Sciatic nerve (tissue), 2 donors: ENCODE measurements around the gene TMEM87A. TPM values are rescaled to one million over a fixed set of nuclear protein-coding genes. Genes with fewer than 3 reads are reported as not detected.
"Not testable (repeated sequence)": the region's sequence is repeated elsewhere in the genome, so short reads cannot be mapped to it uniquely, and the experiment has no call there.

Experiments used
- ATAC-seq: fragments of 200-7000 bp; cut with Tn5 transposase; one replicate; pipeline ENCODE4 v1.9.1; 2020; ENCODE audit warnings: mild to moderate bottlenecking, moderate library complexity
- DNase-seq: peaks from one replicate; pipeline ENCODE4 v3.0.0-alpha.2; 2020; ENCODE audit warnings: low spot score
- intact Hi-C: fragments of 100-400 bp; cut with DNase I; formaldehyde crosslinking; loops from one replicate; pipeline ENCODE4 v1.14.2; 2022
- total RNA-seq: library from RNA; stranded (reverse); fragmentation: NEBNext Ultra II Directional; extraction: Animal tissue kit (Norgen Biotek cat#: 25700); gene quantifications from one replicate; pipeline ENCODE4 v1.2.1, GENCODE V29; 2021
- donor health status: DM: no; HTN: no; CAD: no.
- donor health status: DM: no; HTN: no; CAD: no.

Gene TMEM87A
- total RNA-seq, 1 donor from 2014 or later: 71.6 TPM

- DNase-seq: peak; percentile 77
- intact Hi-C loops: no loop called here
- peak; percentile 53 for ATAC-seq
These were observed 868 bp upstream of the TMEM87A start for GRCh38 chr15:42273900-42274701.

DNA sequence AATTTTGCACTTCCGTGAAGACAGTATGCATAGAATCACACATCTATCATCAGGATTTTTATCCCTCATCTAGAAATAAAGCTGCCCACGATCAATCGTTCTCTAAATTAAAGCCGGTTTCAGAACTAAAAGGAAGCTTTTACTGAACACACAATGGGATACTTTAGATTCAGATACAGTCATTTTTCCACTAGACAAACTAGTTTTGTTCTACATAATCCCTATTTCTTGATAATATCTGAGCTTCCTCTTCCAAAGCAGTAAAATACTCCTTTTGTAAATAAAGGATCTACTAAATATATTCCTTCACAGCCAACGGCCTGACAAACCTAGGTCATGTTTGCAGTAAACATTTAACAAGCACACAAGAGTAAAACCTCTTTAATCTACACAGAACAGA is 2.2 kb downstream of the TMEM87A start:
- no peak for ATAC-seq
- DNase-seq: no peak
- intact Hi-C loops: no loop called here

GRCh38 chr15:42270551-42270950 is 2.7 kb downstream of the TMEM87A start:
- intact Hi-C loops: no loop called here
- DNase-seq: no peak
- no peak for ATAC-seq

DNA sequence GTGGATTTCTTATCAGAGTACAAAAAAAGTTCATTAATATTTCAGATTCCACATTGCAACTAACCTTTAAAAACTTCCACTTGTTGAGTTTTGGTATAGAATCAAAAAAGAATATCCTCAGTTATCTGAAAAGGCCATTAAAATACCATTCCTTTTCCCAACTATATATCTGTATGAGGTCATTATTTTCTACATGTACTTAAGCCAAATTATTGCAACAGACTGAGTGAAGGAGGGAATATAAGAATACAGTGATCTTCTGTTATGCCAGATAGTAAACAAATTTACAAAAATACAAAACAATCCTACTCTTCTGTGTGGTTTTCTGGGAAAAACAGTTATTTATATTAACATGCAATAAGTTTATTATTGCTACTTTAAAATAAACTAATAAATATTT is 5.9 kb downstream of the TMEM87A start:
- ATAC-seq: no peak
- intact Hi-C loops: no loop called here
- no peak for DNase-seq

- intact Hi-C loops: no loop called here
- DNase-seq (no peak), ATAC-seq (no peak)
These were observed 8.4 kb downstream of the TMEM87A start for GRCh38 chr15:42264795-42265194.

- DNase-seq (no peak), ATAC-seq (no peak)
- intact Hi-C loops: no loop called here
These were observed 19.9 kb downstream of the TMEM87A start for GRCh38 chr15:42253300-42253699.

- ATAC-seq: no peak
- intact Hi-C loops: no loop called here
These were observed 32.4 kb downstream of the TMEM87A start for GRCh38 chr15:42240823-42241222.

GRCh38 chr15:42239528-42240182 is 33.6 kb downstream of the TMEM87A start:
- DNase-seq (no peak), ATAC-seq (no peak)
- intact Hi-C loops: no loop called here

More at GRCh38 chr15:42240823-42241222, 32.4 kb downstream of the TMEM87A start:
- no peak for DNase-seq

GRCh38 chr15:42233107-42233506 is 40.1 kb downstream of the TMEM87A start:
- no peak for DNase-seq
- ATAC-seq: no peak
- intact Hi-C loops: no loop called here

DNA sequence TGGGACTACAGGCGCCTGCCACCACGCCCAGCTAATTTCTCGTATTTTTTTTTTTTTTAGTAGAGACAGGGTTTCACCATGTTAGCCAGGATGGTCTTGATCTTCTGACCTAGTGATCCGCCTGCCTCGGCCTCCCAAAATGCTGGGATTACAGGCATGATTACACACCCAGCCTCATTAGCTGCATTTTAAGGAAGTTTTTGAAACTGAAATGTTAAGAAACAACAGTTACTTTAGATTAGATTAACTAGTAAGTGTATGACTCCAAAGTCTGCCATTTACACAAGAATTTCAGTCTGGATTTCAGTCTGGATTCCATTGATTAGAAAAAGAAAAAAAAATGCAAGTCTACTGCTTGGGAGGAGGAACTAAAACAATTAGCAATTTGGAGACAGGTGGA is 40.6 kb downstream of the TMEM87A start:
- ATAC-seq (no peak), DNase-seq (no peak)
- intact Hi-C loops: no loop called here

DNA sequence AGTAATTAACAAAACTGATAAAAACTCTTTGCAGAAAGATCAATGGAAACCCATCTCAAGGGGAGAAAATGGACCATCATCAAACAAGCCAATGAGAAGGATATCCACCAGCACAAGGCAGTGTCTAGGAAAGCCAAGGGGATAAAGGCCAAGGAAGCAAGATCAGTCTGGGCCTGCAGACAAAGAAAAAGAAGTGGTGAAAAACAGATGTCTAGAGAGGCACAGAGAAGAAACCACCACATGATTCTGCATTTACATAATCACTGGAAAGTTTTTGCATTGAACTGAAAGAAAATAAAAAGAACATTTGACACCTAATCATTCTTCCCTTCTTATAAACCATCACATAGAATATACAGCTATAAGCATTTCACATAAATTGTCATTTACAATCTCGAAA is 42.1 kb downstream of the TMEM87A start:
- intact Hi-C loops: no loop called here
- no peak for DNase-seq
- ATAC-seq: no peak

DNA sequence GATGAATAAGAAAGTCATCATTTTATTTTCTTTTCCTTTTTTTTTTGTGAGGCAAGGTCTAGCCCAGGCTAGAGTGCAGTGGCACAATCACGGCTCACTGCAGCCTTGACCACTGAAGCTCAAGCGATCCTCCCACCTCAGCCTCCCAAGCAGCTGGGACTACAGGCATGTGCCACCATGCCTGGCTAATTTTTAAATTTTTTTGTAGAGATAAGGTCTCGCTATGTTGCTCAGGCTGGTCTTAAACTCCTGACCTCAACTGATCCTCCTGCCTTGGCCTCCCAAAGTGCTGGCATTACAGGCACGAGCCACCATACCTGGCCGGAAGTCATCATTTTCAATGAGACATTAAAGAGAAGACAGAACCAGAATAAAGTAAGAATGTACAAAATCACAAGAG is 44.3 kb downstream of the TMEM87A start:
- DNase-seq, intact Hi-C loops, ATAC-seq: not testable (repeated sequence)

DNA sequence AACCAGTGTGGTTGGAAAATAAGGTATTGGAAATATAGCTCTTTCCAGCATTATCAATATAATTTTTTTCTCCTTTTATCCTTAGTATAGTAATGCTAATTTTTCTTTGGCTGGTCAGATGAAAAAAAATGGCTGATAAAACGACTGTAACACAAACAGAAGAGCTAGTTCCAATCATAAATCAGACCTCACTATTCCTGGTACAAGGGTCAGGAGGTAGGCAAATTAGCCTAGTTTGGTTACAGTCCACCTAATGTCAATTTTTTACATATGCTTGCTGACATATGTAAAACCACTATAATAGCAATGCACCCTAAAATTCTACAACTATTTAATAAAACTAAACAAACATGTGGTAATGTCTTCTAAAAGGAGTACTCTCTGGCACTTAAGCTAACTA is 45.2 kb downstream of the TMEM87A start:
- no peak for DNase-seq
- intact Hi-C loops: no loop called here
- ATAC-seq: no peak

DNA sequence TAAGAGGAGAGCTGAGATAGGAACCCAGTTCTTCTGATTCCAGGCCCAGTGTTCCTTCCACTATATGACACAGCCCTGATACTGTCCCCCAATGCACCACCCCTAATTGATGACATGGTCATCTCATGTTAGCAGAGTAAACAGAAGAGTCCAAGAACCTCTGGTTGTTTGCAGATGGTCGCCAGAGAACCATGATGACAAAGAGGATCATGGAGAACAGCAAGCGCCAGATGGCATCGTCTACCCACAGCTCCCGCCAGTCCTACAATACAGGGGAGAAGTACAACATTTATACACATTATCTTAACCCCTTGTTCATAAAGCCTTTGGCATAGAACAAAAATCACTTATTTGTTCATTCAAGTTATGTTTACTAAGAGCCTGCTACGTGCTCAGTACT is 46.6 kb downstream of the TMEM87A start:
- ATAC-seq (no peak), DNase-seq (no peak)
- intact Hi-C loops: no loop called here

DNA sequence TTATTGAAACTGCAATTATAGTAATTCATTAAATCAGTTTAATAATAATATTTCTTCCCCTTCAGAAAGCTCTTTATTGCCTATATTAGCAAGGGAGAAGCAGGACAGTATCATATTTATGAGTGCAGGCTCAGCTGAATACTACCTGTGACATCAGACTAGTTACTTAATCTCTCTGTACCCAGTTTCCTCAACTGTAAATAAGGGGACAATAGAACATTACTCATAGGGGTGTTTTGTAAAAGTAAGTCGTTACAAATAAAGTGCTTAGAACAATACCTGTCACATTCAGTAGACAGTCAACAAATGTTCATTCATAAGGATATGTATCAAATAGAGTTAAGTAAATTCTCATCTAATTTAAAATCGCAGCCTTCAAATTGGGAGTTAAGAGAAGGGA is 53.0 kb downstream of the TMEM87A start:
- intact Hi-C loops: no loop called here
- no peak for ATAC-seq

DNA sequence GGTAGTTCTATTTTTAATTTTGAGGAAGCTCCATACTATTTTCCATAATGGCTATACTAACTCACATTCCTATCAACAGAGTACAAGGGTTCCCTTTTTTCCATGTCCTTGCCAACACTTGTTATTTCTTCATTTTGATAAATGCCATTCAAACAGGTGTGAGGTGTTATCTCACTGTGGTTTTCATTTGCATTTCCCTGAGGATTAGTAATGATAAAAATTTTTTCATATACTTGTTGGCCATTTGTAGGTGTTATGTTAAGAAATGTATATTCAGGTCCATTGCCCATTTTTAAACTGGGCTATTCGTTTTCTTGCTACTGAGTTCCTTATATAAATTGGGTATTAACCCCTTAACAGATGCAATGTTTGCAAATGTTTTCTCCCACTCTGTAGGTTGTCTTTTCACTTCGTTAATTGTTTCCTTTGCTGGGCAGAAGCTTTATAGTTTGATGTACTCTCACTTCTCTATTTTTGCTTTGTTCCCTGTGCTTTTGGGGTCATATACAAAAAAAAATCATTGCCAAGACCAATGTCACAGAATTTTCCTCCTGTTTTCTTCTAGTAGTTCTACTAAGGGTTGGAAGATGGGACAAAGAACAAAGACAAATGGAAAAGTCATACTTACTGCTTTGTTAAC is 54.2 kb downstream of the TMEM87A start:
- intact Hi-C loops: no loop called here
- no peak for ATAC-seq

More for the DNA sequence above, 53.0 kb downstream of the TMEM87A start:
- DNase-seq: no peak

GRCh38 chr15:42217568-42217967 is 55.7 kb downstream of the TMEM87A start:
- intact Hi-C loops: no loop called here
- DNase-seq: no peak
- no peak for ATAC-seq

More for the DNA sequence above, 54.2 kb downstream of the TMEM87A start:
- no peak for DNase-seq

DNA sequence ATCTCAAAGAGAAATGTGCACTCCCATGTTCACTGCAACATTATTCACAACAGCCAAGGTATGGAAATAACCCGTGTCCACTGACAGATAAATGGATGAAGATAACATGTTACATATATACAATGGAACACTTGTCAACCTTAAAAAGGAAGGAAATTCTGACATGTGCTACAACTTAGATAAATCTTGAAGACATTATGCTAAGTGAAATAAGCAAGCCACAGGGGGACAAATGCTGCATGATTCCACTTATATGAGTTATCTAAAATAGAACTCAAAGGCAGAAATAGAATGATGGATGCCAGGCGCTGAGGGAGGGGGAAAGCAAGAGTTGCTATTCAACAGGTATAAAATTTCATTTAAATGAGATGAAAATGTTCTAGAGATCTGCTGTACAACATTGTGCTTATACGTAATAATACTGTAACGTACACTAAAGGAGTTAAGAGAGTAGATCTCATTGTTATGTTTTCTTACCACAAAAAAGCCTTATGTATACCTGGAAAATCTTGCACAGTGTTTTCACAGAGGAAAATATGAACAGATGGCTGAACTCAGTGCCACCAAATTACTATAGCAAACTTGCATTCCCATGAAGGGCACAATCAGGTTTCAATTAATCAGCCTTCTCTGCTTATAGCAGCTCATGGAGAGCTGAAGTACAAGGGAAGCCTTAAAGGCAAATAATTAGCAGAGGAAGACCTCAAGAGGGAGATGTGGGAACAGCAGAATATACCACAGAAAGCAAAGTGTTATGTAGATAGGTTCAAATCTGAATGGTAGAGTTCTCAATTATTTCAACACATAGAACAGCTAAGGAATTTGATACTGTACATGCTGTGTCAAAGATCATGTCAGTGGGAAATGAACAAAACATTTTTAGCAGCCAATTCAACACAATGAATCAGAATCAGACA is 57.1 kb downstream of the TMEM87A start:
- intact Hi-C loops: no loop called here
- DNase-seq: no peak
- no peak for ATAC-seq

GRCh38 chr15:42214600-42214999 is 58.6 kb downstream of the TMEM87A start:
- intact Hi-C loops: no loop called here
- no peak for ATAC-seq
- DNase-seq: no peak
